Ureter (tissue), 1 donor: ENCODE measurements around the gene HCAR1. TPM values are rescaled to one million over a fixed set of nuclear protein-coding genes. Genes with fewer than 3 reads are reported as not detected.
"Not testable (repeated sequence)": the region's sequence is repeated elsewhere in the genome, so short reads cannot be mapped to it uniquely, and the experiment has no call there.

Source experiments
- DNase-seq: peaks from one replicate; pipeline ENCODE4 v3.0.0-alpha.2; 2020; ENCODE audit warnings: low spot score
- total RNA-seq: library from RNA; stranded (reverse); gene quantifications from one replicate; pipeline ENCODE4 v1.2.4, GENCODE V29; 2023
- donor health status: DM: yes; HTN: yes; CAD: no.

The HCAR1 gene
- total RNA-seq, 1 donor from 2014 or later = 16.3 TPM

DNA sequence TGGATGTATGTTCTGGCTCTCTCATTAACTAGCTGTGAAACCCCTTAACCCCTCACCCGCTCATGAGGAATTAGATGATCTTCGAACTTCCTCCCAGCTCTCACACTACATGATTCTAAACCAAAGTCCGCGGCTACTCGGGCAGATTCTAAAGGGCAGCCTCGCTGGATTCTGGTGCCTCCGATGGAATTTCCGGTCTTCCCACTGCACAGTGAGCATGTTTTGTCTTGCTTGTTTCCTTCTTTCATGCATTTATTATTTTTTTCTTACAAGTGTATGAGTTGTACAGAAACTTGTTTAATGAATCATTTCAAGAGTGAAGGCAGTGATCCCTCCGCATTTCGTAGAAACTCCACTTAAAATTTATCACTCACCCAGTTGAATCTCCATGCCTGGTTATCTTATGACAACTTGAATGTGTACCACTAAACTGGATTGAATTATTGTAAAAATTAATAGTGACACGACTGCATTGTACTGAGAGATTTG is 9.5 kb downstream of the HCAR1 start:
- peak; percentile 61 for DNase-seq

DNA sequence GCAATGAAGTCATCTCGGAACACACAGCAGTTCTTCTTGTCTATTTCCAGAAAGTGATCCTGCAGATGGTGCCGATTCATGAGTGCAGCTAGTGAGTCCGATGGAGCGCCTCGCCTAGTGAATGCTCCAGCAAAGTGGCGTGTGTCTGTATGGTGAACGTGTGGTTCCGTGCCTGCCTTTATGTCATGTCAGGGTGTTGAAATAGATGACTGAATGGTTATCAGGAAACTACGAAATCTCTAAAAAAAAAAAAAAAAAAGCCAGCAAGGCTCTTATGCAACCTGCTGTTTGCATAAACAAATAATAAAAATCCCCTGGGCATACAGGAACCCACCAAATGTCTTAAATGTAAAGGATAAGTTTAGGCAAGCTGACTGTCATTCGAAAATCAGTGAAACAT is 14.0 kb downstream of the HCAR1 start, which contains the start of gene HCAR3:
Gene HCAR3 (minus strand): TSS at position 154 of the 400 bp plus-strand sequence. CDS start 74 bp downstream, at position 80.
- DNase-seq = not testable (repeated sequence)

DNA sequence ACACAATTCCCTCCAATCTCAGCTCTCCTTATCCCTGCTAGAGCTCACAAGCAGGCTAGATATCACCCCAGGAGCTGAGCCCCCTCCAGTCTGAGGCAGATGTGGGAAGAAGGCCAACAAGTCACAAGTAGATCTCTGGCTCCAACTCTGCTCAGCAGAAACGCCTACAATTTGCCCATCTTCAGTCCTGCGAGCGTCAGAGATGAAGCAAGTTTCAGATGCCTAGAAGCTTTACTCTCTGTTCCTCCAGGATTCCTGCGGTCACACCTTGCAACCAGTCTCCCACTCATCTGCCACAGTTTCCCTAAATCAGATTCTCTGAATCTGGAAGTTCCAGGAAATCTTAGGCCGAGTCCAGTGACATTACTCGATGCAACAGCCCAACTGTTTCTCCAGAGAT is 15.4 kb downstream of the HCAR1 start:
- not testable (repeated sequence) for DNase-seq

DNA sequence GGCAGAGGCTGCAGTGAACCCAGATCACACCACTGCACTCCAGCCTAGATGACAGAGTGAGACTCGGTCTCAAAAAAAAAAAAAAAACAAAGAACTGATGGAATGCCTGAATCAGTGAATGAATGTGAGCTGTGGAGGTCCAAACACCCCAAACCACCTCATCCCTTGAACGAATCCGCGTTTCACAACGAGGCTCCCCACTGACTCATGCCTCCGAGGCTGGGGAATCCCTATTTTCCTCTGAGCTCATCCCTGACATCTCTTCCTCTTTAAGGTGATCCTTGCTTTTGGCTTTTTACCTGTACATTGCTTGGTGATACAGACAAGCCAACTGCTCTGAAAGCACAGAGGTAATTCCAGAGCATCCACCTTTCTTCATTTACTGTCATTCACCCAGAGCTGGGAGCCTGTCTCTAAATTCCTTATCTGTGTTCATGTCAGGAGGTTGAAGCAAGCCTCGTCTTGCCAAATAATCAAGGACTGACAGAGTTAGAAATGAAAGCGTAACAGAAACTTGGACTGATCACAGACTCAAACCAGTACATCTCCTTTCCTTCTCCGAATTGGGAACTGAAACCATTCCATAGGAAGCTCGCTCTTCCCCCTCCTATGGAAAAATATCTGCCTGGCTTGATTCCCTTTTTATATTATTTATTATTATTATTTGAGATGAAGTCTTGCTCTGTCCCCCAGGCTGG is 17.0 kb downstream of the HCAR1 start:
- DNase-seq = not testable (repeated sequence)

DNA sequence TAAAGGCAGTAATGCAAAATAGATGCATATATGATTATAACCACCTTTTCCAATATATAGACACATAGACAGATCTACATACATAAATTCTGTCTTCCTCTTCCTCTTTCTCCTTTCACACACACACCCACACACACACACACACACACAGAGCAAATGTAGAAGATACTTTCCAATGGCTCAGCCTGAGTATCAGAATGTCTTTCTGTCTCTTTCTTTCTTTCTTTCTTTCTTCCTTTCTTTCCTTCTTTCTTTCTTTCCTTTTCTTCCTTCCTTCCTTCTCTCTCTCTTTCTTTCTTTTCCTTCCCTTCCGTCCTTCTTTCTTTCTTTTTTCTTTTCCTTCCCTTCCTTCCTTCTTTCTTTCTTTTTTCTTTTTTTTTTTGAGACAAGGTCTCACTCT is 19.4 kb downstream of the HCAR1 start:
- DNase-seq = not testable (repeated sequence)

DNA sequence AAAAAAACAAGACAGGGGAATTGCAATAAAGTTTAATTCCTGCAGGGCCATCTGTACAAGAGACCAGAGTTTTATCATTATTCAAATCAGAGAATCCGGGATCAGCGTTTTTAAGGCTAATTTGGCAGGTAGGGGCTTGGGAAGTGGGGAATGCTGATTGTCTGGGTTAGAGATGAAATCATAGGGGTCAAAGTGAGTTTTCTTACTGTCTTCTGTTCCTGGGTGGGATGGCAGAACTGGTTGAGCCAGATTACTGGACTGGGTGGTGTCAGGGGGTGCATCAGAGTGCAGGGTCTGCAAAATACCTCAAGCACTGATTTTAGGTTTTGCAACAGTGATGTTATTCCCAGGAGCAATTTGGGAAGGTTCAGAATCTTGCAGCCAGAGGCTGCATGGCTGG is 20.3 kb downstream of the HCAR1 start:
- not testable (repeated sequence) for DNase-seq

DNA sequence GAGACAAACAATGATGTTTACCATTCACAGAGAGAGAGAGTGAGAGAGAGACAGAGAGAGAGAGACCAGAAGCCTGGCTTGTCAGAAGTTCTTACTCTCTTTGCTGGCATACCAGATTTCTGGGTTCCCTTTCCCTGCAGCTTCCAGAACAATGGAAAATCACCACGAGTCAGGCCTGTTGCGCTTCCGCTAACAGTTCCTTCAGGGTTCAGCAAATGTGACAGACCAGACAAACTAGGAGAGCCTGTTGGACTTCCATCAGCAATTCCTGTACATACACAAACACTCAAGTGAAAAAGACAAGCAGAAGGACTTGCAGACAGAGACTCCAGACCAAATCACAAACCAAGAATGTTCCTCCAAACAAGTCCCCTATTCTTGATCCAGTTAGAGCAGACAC is 21.4 kb downstream of the HCAR1 start:
- not testable (repeated sequence) for DNase-seq

DNA sequence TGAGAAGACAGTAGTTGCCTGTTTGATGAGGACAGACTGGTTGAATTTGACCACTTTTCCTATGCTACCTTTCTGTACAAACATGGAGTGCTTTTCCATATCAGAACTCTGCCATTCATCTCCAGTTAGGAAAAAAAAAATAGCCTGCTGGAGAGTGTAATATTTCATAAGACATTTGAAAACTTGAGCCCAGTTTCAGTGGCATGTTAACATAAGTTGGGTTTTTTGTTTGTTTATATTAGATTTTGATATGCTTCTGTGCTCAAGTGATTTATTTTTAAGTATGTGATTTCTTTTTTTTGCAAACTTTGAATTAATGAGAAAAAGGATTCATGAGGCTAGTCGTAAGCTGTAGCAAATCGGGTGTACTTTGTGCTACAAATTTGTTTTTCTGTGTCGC is 26.8 kb downstream of the HCAR1 start:
- DNase-seq = not testable (repeated sequence)

DNA sequence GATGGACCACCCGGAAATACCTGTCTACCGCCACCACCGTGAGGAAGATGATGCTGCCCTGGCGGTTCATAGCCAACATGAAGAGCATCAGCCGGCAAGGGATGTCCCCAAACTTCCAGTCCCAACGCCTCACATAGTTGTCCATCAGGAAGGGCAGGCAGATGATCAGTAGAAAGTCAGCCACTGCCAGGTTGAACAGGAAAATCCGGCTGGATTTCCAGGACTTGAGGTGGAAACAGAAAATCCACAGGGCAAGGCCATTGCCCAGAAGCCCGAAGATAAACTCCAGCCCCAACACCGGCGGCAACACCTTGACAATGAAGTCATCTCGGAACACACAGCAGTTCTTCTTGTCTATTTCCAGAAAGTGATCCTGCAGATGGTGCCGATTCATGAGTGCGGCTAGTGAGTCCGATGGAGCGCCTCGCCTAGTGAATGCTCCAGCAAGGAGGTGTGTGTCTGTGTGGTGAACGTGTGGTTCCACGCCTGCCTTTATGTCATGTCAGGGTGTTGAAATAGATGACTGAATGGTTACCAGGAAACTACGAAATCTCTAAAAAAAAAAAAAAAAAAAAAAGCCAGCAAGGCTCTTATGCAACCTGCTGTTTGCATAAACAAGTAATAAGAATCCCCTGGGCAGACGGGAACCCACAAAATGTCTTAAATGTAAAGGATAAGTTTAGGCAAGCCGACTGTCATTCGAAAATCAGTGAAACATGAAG is 27.6 kb downstream of the HCAR1 start, which contains the start of gene HCAR2:
Gene HCAR2 (minus strand): TSS at position 468 of the 722 bp plus-strand sequence. CDS start 74 bp downstream, at position 394.
- DNase-seq = peak; percentile 55

DNA sequence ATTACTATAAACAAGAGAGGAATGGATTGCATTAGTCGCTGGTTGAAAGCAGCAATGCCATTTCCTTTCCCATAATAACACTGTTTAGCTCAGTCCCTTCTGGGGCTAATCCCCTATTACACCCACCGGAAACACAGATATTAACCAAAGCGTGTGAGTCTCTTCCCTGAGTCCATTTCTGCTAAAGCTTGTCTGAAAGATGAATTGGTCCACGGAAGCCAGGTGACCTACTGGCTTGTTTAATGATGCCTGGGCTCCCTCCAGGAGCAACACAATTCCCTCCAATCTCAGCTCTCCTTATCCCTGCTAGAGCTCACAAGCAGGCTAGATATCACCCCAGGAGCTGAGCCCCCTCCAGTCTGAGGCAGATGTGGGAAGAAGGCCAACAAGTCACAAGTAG is 29.2 kb downstream of the HCAR1 start:
- DNase-seq = not testable (repeated sequence)

DNA sequence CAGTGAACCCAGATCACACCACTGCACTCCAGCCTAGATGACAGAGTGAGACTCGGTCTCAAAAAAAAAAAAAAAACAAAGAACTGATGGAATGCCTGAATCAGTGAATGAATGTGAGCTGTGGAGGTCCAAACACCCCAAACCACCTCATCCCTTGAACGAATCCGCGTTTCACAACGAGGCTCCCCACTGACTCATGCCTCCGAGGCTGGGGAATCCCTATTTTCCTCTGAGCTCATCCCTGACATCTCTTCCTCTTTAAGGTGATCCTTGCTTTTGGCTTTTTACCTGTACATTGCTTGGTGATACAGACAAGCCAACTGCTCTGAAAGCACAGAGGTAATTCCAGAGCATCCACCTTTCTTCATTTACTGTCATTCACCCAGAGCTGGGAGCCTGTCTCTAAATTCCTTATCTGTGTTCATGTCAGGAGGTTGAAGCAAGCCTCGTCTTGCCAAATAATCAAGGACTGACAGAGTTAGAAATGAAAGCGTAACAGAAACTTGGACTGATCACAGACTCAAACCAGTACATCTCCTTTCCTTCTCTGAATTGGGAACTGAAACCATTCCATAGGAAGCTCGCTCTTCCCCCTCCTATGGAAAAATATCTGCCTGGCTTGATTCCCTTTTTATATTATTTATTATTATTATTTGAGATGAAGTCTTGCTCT is 30.5 kb downstream of the HCAR1 start:
- not testable (repeated sequence) for DNase-seq

DNA sequence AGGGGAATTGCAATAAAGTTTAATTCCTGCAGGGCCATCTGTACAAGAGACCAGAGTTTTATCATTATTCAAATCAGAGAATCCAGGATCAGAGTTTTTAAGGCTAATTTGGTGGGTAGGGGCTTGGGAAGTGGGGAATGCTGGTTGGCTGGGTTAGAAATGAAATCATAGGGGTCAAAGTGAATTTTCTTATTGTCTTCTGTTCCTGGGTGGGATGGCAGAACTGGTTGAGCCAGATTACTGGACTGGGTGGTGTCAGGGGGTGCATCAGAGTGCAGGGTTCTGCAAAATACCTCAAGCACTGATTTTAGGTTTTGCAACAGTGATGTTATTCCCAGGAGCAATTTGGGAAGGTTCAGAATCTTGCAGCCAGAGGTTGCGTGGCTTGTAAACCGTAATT is 33.7 kb downstream of the HCAR1 start:
- not testable (repeated sequence) for DNase-seq

DNA sequence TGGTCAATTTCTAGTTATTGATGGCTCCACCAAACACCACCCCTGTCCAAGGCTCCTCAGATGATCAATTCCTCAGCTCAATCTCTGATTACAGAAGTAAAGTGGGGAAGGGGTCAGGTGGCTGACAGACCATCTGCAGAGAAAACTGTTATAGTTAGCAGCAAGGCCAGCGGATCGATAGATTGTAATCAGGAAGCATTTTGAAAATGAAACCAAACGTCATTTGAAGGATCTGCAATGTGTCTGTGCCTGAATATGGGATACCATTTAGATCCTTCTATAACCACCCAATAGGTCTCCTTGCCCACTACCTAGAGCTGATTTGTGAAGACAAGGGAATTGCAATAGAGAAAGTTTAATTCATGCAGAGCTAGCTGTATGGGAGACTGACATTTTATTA is 39.1 kb downstream of the HCAR1 start:
- no peak for DNase-seq

DNA sequence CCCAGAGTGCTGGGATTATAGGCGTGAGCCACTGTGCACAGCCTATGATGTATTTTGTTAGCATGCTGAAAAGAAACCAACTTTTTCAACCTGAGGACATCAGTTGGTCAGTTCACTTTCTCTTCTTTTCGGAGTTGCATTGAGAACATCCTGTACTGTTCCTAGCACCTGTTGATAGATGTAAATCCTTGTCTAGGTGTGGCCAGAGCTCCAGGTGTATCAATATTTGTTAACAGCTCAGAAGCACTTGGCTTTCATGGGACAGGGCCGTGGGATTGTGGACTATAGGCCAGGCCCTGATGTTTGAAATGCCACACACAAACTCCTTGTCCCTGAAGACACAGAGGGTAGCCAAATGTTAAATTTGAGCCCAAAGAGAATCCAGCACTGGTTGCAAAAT is 42.4 kb downstream of the HCAR1 start:
- no peak for DNase-seq

DNA sequence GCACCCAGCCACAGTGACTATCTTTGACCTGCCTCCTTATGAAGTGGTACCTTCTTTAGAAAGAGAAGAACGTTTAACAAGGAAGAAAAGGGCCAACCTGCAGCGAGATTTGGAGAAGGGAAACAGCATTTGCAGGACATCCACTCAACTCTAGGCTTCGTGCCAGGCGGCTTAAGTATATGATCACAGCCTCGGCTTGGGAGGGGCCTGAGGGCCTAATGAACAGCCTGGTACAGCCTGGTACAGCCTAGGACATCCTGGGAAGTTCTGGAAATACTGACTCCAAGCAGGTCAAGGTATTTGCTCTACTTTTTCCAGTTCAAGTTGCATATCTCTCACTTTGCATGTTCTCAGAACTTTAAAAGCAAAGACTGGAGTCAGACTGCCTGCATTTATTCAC is 43.6 kb downstream of the HCAR1 start:
- no peak for DNase-seq

DNA sequence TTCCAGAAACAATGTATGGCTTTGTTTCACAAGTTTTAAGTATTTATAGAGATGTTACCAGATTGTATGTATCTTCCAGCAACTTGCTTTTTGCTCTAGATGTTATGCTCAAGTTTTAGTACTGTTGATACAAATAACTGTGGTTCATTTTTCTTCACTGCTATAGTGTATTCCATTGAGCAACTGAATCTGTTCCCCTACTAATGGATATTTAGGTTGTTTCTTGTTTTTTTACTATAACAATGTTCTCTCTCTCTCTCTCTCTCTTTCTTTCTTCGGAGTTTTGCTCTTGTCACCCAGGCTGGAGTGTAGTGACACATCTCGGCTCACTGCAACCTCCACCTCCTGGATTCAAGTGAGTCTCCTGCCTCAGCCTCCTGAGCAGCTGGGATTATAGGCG is 44.1 kb downstream of the HCAR1 start:
- no peak for DNase-seq

DNA sequence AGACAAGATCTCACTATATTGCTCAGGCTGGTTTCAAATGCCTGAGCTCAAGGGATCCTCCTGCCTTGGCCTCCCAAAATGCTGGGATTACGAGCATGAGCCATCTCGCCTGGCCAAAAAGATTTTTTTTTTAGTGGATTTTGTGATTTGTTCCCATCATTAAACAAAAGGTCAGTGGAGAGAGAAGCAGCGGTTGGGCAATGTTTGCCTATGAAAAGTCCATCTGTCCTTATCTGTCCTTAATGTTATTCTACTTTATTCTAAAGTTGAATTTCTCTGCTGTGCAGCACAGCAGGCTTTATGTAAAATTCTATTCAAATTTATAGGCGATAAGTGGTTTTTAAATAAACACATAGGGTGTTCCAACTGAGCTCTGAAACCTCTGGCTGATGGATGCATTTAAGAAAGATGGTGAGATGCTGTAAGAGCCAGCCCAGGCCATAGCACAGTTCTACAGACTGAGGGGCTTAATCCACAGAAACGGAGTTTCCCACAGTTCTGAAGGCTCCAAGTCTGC is 46.3 kb downstream of the HCAR1 start:
- no peak for DNase-seq

DNA sequence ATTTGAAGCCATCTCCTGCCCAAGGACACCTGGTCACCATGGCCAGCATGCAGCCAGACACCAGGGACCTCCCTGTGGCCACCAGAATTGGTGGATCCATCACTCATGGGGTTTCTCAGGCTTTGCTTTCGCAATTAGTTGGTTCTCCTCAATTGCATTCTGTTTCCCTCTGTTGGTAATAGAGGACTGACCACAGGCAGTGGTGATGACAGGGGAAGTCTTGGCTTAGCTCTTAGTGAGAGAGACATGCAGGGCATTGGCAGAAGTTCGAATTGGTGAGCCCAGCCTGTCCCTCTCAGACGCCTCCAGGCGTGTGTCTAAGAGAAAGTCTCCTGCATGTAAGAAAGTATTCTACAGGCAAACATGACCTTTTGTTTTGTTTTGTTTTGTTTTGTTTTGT is 48.8 kb downstream of the HCAR1 start:
- no peak for DNase-seq

DNA sequence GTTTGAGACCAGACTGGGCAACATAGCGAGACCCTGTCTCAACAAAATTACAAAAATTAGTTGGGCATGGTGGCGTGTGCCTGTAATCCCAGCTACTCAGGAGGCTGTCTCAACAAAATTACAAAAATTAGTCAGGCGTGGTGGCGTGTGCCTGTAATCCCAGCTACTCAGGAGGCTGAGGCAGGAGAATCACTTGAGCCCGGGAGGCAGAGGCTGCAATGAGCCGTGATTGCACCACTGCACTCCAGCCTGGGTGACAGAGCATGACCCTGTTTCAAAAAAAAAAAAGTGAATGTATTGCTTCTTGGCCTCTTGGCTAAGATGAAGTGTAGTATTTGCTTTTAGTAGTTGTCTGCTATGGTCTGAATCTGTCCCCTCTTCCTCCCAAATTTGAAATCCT is 49.7 kb downstream of the HCAR1 start:
- DNase-seq = not testable (repeated sequence)

DNA sequence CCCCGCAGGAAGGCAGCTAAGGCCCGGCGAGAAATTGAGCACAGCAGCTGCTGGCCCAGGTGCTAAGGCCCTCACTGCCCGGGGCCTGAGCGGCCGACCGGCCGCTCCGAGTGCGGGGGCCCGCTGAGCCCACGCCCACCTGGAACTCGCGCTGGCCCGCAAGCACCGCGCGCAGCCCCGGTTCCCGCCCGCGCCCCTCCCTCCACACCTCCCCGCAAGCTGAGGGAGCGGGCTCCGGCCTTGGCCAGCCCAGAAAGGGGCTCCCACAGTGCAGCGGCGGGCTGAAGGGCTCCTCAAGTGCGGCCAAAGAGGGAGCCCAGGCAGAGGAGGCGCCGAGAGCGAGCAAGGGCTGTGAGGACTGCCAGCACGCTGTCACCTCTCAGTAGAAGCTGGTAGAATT is 53.9 kb downstream of the HCAR1 start:
- not testable (repeated sequence) for DNase-seq
